Ishikawa (cell line): ENCODE data around the gene TTLL12.

Source experiments
- CEBPB ChIP-seq: IDR thresholded peaks from 2 replicates; pipeline ENCODE4 v1.6.1; 2012
- CREB1 ChIP-seq: IDR thresholded peaks from 2 replicates; pipeline ENCODE4 v1.6.1; 2012; ENCODE audit warnings: low read depth
- EGR1 ChIP-seq: IDR thresholded peaks from 2 replicates; pipeline ENCODE4 v1.6.1; 2012
- EP300 ChIP-seq: IDR thresholded peaks from 2 replicates; pipeline ENCODE4 v1.6.1; 2012; ENCODE audit warnings: borderline replicate concordance
- FOXM1 ChIP-seq: IDR thresholded peaks from 2 replicates; pipeline ENCODE4 v1.6.1; 2012; ENCODE audit warnings: low read depth, borderline replicate concordance
- NFIC ChIP-seq: IDR thresholded peaks from 2 replicates; pipeline ENCODE4 v1.6.1; 2012
- RAD21 ChIP-seq: IDR thresholded peaks from 2 replicates; pipeline ENCODE4 v1.6.1; 2012; ENCODE audit warnings: low read depth
- REST ChIP-seq: IDR thresholded peaks from 2 replicates; pipeline ENCODE4 v1.6.1; 2012; ENCODE audit warnings: low read depth, mild to moderate bottlenecking
- TAF1 ChIP-seq: IDR thresholded peaks from 2 replicates; pipeline ENCODE4 v1.6.1; 2012; ENCODE audit warnings: low read depth, mild to moderate bottlenecking
- TCF12 ChIP-seq: IDR thresholded peaks from 2 replicates; pipeline ENCODE4 v1.6.1; 2012; ENCODE audit warnings: low read depth
- TEAD4 ChIP-seq: IDR thresholded peaks from 2 replicates; pipeline ENCODE4 v1.6.1; 2012
- YY1 ChIP-seq: IDR thresholded peaks from 2 replicates; pipeline ENCODE4 v1.6.1; 2012; ENCODE audit warnings: low read depth
- ZBTB7A ChIP-seq: IDR thresholded peaks from 2 replicates; pipeline ENCODE4 v1.6.1; 2012; ENCODE audit warnings: low read depth
- TF ChIP-seq, protein P1 (sequence below): IDR thresholded peaks from 2 replicates; pipeline ENCODE4 v1.6.1; 2012
- TF ChIP-seq, protein P2 (sequence below): IDR thresholded peaks from 2 replicates; pipeline ENCODE4 v1.6.1; 2012

TTLL12 gene

DNA sequence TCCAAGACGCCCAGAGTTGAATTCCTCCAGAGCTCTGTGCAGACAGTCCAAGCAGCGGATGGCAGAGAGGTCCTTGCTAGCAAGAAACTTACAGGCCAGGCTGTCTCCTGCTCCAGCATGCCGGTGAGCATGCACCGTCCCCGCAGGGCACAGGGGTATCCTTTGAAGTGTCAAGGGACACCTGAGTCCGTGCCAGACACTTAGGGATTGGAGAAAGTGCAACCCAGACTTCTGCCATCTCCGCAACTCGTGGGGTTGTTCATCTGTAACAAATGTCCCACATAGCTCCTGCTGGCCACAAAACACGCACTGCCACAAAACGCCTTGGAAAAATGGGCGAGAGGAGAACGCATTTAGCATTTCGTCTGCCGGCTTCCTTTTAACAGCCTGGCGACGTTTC lies 22.3 kb downstream of the TTLL12 start:
- TF ChIP-seq EP300 (no peak), FOXM1 (no peak), TCF12 (no peak), EGR1 (no peak), YY1 (no peak), TAF1 (no peak), NFIC (no peak), RAD21 (no peak), REST (no peak), TEAD4 (no peak), CEBPB (no peak), ZBTB7A (no peak), CREB1 (no peak)
- TF ChIP-seq, protein P1, sequence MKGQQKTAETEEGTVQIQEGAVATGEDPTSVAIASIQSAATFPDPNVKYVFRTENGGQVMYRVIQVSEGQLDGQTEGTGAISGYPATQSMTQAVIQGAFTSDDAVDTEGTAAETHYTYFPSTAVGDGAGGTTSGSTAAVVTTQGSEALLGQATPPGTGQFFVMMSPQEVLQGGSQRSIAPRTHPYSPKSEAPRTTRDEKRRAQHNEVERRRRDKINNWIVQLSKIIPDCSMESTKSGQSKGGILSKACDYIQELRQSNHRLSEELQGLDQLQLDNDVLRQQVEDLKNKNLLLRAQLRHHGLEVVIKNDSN = no peak
- TF ChIP-seq, protein P2, sequence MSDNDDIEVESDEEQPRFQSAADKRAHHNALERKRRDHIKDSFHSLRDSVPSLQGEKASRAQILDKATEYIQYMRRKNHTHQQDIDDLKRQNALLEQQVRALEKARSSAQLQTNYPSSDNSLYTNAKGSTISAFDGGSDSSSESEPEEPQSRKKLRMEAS = no peak

DNA sequence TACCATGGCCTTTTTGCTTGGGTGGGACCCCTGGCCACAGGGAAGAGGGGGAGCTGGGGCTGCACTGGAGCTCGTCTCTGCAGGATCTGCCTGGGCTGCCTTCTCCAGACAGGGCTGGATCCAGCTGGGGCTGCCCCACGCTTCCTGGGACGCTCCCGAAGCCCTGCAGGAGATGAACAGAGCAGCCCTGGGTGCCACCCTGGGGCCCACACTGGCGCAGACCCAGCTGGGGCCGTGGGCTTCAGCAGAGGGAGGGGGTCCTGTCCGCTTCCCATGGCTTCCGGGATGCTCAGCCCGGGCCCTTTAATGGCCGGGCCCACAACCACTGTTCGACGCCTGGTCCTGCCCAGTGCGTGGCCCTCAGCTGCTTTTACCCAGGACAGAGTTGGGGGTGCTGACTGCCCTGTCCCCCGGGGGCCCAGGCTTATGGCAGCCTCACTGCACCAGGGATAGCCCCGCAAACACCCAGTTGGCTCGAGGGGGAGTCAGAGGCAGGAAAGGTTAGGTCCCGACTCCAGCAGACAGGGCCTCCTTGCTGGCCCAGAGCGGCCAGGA lies 23.6 kb downstream of the TTLL12 start:
- TF ChIP-seq EP300 = no peak
- TF ChIP-seq NFIC = no peak
- no peak for TF ChIP-seq ZBTB7A
- no peak for TF ChIP-seq CEBPB
- TF ChIP-seq TEAD4 = no peak
- TF ChIP-seq CREB1 = no peak
- no peak for TF ChIP-seq REST
- TF ChIP-seq, protein P1 = no peak
- no peak for TF ChIP-seq YY1
- TF ChIP-seq EGR1 = no peak
- no peak for TF ChIP-seq RAD21
- TF ChIP-seq TAF1 = no peak

DNA sequence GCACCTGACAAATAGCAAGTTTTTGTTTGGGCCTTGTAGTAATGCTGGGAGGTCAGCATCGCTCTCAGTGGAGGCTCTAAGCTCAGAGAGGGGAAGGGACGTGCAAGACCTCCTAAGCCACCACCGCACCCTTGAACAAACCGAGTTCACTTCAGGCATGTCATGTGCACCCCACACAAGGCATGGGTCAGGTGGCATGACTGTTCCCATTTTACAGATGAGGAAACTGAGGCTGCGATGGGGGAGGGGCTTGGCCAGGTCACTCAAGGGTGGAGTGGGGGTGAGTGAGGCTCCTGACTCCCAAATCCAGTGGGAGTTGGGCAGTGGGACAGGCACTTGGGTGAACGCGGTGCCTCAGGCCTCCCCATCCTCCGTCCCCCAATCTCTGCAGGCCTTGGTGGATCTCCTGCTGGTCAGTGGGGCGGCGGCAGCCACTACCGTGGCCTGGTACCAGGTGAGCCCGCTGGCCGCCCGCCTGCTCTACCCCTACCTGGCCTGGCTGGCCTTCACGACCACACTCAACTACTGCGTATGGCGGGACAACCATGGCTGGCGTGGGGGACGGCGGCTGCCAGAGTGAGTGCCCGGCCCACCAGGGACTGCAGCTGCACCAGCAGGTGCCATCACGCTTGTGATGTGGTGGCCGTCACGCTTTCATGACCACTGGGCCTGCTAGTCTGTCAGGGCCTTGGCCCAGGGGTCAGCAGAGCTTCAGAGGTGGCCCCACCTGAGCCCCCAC lies 24.4 kb downstream of the TTLL12 start:
- no peak for TF ChIP-seq EP300
- TF ChIP-seq TAF1 = no peak
- no peak for TF ChIP-seq TCF12
- TF ChIP-seq REST = no peak
- TF ChIP-seq FOXM1 = no peak
- TF ChIP-seq EGR1 = no peak
- no peak for TF ChIP-seq RAD21
- no peak for TF ChIP-seq YY1
- no peak for TF ChIP-seq CEBPB
- no peak for TF ChIP-seq CREB1
- TF ChIP-seq, protein P1 = no peak
- TF ChIP-seq, protein P2 = no peak
